ENCODE measurements around the gene MC1R.
A peak's percentile ranks its signal among the peaks of the same experiment; 100 is the strongest.

DNA sequence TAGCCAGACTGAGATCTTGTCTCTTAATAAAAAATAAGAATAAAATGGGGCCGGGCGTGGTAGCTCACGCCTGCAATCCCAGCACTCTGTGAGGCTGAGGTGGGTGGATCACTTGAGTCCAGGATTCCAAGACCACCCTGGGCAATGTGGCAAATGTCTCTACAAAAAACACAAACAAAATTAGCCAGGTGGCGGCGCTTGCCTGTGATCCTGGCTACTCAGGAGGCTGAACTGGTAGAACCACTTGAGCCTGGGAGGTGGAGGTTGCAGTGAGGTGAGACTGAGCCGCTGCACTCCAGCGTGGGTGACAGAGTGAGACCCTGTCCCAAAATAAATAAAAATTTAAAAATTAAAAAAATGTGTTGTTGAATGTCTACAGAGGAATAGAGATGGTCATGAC lies 27.0 kb downstream of the MC1R start:
- TF ChIP-seq REST (IDR thresholded peaks at IDR 0.05; ENCODE audit: unreplicated experiment) (no peak), CTCF (conservative IDR thresholded peaks at IDR 0.05; ENCODE audit: low read depth in 2 of 2) (peak in 1 of 2 experiments; percentile 38; a peak in 3 of 4 replicates), EZH2 (IDR thresholded peaks at IDR 0.05; ENCODE audit: low read depth, unreplicated experiment) (no peak), NANOG (IDR thresholded peaks at IDR 0.05; ENCODE audit: borderline replicate concordance) (no peak), CREB1 (CRISPR knock-in tag; IDR thresholded peaks at IDR 0.05; ENCODE audit: low read depth) (no peak), POLR2AphosphoS5 (IDR thresholded peaks at IDR 0.05; ENCODE audit: low read depth) (no peak), EZH2phosphoT487 (IDR thresholded peaks at IDR 0.05; ENCODE audit: unreplicated experiment) (no peak), ETS1 (IDR thresholded peaks at IDR 0.05) (no peak)

Data from GM23338 (cell line).